NCI-H1436 treated with DMSO at 0.1 percent for 48 hours (cell line): ENCODE data around the gene HSF2BP.
"Not testable (repeated sequence)": the region's sequence is repeated elsewhere in the genome, so short reads cannot be mapped to it uniquely, and the experiment has no call there.

Experiments
- DNase-seq: peaks from one replicate; lab custom pipeline; 2025; lab: John Stamatoyannopoulos, UW

The HSF2BP gene

GRCh38 chr21:43659136-43660000 lies at the start of gene HSF2BP, which contains the start of gene RRP1B:
Gene HSF2BP, minus strand, starts transcription at chr21:43659488. Its CDS starts 1,392 bp downstream, at chr21:43658096.
Gene RRP1B, plus strand, starts transcription at chr21:43659560. Its CDS starts 105 bp downstream, at chr21:43659665.
- DNase-seq: no peak

GRCh38 chr21:43708745-43709381 lies 49.6 kb upstream of the HSF2BP start:
- no peak for DNase-seq

GRCh38 chr21:43707462-43707861 lies 48.2 kb upstream of the HSF2BP start:
- no peak for DNase-seq

- no peak for DNase-seq
Measured at GRCh38 chr21:43703035-43703880, 44.0 kb upstream of the HSF2BP start.

- no peak for DNase-seq
Measured at GRCh38 chr21:43702785-43703034, 43.4 kb upstream of the HSF2BP start.

- no peak for DNase-seq
Measured at GRCh38 chr21:43701936-43702784, 42.9 kb upstream of the HSF2BP start.

GRCh38 chr21:43699933-43700599 lies 40.8 kb upstream of the HSF2BP start:
- no peak for DNase-seq

GRCh38 chr21:43699492-43699777 lies 40.1 kb upstream of the HSF2BP start:
- not testable (repeated sequence) for DNase-seq

GRCh38 chr21:43697758-43698643 lies 38.7 kb upstream of the HSF2BP start:
- DNase-seq: no peak

GRCh38 chr21:43696214-43696613 lies 36.9 kb upstream of the HSF2BP start:
- no peak for DNase-seq

- no peak for DNase-seq
Measured at GRCh38 chr21:43694437-43695079, 35.3 kb upstream of the HSF2BP start.

- no peak for DNase-seq
Measured at GRCh38 chr21:43693981-43694380, 34.7 kb upstream of the HSF2BP start.

- no peak for DNase-seq
Measured at GRCh38 chr21:43692949-43693348, 33.7 kb upstream of the HSF2BP start.

- no peak for DNase-seq
Measured at GRCh38 chr21:43691801-43692200, 32.5 kb upstream of the HSF2BP start.

- DNase-seq: no peak
Measured at GRCh38 chr21:43691086-43691795, 32.0 kb upstream of the HSF2BP start.

GRCh38 chr21:43690346-43690745 lies 31.1 kb upstream of the HSF2BP start:
- no peak for DNase-seq

- DNase-seq: no peak
Measured at GRCh38 chr21:43689556-43690337, 30.5 kb upstream of the HSF2BP start.

GRCh38 chr21:43688906-43689305 lies 29.6 kb upstream of the HSF2BP start:
- no peak for DNase-seq
